ENCODE data around the gene NDUFA8.

Gene NDUFA8

GRCh38 chr9:122159026-122159924, at the start of gene NDUFA8, which contains the start of gene MORN5:
TSS of gene NDUFA8 (minus strand) at chr9:122159779. CDS start at chr9:122159677, 102 bp downstream.
TSS of gene MORN5 (plus strand) at chr9:122159908. CDS start at chr9:122159973, 65 bp downstream.
- DNase-seq = peak; percentile 95

GRCh38 chr9:122207096-122207495, 47.5 kb upstream of the NDUFA8 start:
- no peak for DNase-seq

GRCh38 chr9:122206118-122207046, 46.8 kb upstream of the NDUFA8 start:
- no peak for DNase-seq

- DNase-seq = no peak
Measured at GRCh38 chr9:122205176-122205575, 45.6 kb upstream of the NDUFA8 start.

- DNase-seq = no peak
Measured at GRCh38 chr9:122204491-122204890, 44.9 kb upstream of the NDUFA8 start.

GRCh38 chr9:122204055-122204454, 44.5 kb upstream of the NDUFA8 start:
- DNase-seq = no peak

- no peak for DNase-seq
Measured at GRCh38 chr9:122202111-122202510, 42.5 kb upstream of the NDUFA8 start.

- no peak for DNase-seq
Measured at GRCh38 chr9:122201641-122202040, 42.1 kb upstream of the NDUFA8 start.

- DNase-seq = no peak
Measured at GRCh38 chr9:122200960-122201595, 41.5 kb upstream of the NDUFA8 start.

- no peak for DNase-seq
Measured at GRCh38 chr9:122197882-122198281, 38.3 kb upstream of the NDUFA8 start.

- DNase-seq = no peak
Measured at GRCh38 chr9:122197426-122197825, 37.8 kb upstream of the NDUFA8 start.

GRCh38 chr9:122195875-122196274, 36.3 kb upstream of the NDUFA8 start:
- no peak for DNase-seq

GRCh38 chr9:122193651-122194050, 34.1 kb upstream of the NDUFA8 start:
- no peak for DNase-seq

GRCh38 chr9:122192914-122193525, 33.4 kb upstream of the NDUFA8 start:
- no peak for DNase-seq

GRCh38 chr9:122192261-122192875, 32.8 kb upstream of the NDUFA8 start:
- no peak for DNase-seq

GRCh38 chr9:122191584-122191983, 32.0 kb upstream of the NDUFA8 start:
- DNase-seq = no peak

- no peak for DNase-seq
Measured at GRCh38 chr9:122190597-122191381, 31.2 kb upstream of the NDUFA8 start.

GRCh38 chr9:122188369-122188768, 28.8 kb upstream of the NDUFA8 start:
- no peak for DNase-seq

- no peak for DNase-seq
Measured at GRCh38 chr9:122186777-122187470, 27.3 kb upstream of the NDUFA8 start.

GRCh38 chr9:122186301-122186700, 26.7 kb upstream of the NDUFA8 start:
- no peak for DNase-seq

GRCh38 chr9:122184551-122184950, 25.0 kb upstream of the NDUFA8 start:
- no peak for DNase-seq
